GM19025 (cell line): ENCODE data around the gene GSG1L2.

Experiments used
- ATAC-seq: cut with Tn5 transposase; IDR thresholded peaks from one replicate; pipeline ENCODE4 v1.9.1; 2021; ENCODE audit warnings: mild to moderate bottlenecking, low read depth, moderate library complexity; ENCODE audit not compliant: unreplicated experiment

The GSG1L2 gene

DNA sequence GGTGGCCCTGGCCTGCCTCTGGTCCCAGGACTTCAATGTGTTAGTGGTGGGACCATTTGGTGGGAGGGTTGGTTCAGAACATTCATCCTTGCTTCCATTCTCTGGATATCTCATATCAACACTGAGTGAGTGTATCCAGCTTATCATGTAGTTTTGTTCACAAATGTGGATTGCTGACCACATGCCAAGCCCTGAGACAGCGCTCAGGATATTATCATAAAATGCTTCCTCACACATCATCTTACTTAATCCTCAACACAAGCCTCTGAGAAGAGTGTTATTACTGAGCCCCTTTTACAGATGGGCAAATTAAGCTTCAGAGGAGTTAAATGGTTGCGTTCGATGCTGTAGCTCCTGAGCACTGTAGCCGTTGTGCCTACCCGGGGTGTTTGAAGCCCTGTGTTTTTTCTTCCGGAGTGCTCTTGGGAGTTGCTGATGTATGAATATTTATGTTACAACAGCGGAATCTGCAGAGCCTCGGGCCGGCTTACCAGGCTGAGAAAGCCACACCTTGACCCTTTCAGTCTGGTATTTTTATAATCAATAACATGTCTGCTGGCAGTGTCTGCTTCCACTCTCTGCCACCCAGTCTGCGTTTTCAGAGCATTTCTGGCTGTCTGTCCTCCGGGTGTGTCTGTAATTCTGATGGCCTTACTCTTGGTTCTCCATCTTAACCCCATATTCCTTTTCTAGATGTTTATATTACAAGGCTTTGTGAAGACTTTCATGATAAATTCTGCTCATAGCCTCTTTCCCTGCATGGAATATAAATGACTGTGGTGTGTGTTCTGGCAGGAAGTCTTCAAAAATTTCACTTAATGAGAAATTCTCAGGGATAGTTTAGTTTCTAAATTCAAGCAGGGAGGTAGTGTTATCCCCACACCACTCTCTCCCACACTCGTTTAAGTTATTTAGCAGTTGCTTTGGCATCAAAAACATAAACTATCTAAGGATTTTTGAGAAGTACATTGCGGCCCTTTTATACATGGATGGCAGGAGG, 6.7 kb upstream of the GSG1L2 start:
- no peak for ATAC-seq

DNA sequence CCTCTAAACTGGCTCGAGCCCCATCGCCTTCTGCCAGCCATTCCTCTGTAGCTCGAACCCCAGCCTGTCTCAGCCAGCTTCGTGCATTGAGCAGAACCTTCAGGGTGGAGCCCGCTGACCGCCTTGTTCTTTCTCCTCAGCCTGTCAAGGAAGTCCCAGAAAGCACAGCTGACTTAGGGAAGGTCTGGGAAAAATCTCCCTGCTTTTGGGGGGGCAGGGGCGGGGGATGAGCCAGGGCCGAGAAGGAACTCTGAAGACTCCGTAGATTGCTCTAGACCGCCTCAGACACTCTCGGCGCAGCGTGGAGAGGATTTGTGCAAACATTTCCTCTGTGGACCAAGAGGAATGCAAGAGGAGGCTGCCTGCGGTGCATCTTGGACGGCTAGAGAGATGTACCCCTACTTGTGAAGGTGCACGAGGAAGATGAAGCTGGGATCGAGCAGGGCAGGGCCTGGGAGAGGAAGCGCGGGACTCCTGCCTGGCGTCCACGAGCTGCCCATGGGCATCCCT, 3.8 kb upstream of the GSG1L2 start, which contains the start of gene GLP2R:
TSS of gene GLP2R (plus strand) at position 284 of the 510 bp plus-strand sequence. CDS start at position 424, 140 bp downstream.
- ATAC-seq, result no peak

DNA sequence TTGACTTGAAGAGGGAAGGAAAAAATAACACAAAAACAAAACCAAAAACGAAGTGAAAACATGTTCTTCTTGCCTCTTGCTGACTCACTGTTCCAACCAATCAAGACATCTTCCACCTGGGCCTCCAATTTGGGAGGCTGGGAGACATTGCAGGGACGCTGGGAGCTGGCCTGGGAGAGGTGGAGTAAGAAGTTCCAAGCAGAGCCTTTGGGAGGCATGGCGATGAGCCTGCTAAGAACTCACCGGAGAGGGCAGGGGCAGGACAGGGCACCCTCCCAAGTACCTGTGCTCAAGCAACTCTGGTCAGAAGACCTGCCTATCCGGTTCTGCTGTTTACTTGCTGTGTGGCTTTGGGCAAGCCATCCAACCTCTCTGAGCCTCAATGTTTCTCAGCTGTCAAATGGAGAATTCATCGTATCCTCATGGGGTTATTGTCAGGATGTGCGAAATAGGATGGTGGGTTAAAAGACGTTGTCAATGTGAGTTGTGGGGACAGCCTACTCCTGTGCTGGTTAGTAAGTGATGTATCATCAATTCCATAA, 3.0 kb upstream of the GSG1L2 start:
- ATAC-seq, result no peak

- no peak for ATAC-seq
Observed at GRCh38 chr17:9824094-9824493, 2.2 kb upstream of the GSG1L2 start.

- no peak for ATAC-seq
Observed at GRCh38 chr17:9820448-9820847, 1.4 kb downstream of the GSG1L2 start.

DNA sequence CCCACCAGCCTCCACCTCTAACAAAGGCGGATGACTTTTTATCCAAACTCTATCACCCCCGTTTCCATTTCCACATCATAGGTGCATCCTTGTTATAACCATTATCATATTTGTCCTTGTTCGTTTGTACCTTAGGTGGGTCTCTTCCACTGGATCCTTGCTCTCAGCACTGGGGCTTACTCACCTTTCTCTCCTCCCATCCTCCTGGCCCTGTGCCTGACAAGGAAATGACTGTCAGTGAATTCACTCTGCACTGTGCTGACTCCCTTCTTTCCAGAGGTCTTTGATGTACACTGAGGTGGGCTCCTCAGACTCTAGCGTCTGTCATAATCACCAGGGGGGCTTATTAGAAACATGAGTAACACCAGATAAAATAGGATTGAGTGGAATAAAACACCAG, 3.1 kb downstream of the GSG1L2 start:
- no peak for ATAC-seq

GRCh38 chr17:9817086-9817485, 4.8 kb downstream of the GSG1L2 start:
- ATAC-seq, result no peak

GRCh38 chr17:9816472-9816871, 5.4 kb downstream of the GSG1L2 start:
- no peak for ATAC-seq

DNA sequence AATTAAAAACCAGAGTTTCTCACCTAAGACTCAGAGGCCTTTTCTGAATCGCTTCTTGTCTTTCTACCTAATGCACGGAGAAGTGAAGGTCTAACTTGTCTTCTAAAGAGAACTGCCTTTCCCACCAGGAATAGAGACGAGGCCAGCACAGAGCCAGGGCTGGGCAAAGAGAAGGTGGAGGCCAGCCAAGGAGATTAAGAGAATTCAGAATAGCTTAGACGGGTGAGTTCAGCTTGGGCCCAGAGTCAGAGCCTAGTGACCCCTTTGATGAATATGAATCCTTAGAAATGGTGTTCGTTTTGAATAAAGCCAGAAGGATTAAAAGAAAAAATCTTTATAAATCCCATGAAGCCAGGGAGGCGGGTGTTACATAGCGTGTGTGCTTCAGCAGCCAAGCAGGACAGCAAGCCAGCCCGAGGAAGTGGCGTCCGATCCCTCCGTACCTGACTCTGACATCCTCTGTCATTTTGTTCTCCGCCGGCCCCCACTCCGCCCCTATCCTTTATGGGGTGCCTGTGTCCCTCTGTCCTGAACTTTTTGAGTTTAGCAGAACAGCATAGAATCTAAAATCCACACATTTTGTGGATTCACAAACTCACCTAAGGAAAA, 7.4 kb downstream of the GSG1L2 start:
- no peak for ATAC-seq

- ATAC-seq, result no peak
Observed at GRCh38 chr17:9813166-9813565, 8.7 kb downstream of the GSG1L2 start.

GRCh38 chr17:9811537-9811936, 10.3 kb downstream of the GSG1L2 start:
- ATAC-seq, result no peak

- no peak for ATAC-seq
Observed at GRCh38 chr17:9811086-9811485, 10.8 kb downstream of the GSG1L2 start.

DNA sequence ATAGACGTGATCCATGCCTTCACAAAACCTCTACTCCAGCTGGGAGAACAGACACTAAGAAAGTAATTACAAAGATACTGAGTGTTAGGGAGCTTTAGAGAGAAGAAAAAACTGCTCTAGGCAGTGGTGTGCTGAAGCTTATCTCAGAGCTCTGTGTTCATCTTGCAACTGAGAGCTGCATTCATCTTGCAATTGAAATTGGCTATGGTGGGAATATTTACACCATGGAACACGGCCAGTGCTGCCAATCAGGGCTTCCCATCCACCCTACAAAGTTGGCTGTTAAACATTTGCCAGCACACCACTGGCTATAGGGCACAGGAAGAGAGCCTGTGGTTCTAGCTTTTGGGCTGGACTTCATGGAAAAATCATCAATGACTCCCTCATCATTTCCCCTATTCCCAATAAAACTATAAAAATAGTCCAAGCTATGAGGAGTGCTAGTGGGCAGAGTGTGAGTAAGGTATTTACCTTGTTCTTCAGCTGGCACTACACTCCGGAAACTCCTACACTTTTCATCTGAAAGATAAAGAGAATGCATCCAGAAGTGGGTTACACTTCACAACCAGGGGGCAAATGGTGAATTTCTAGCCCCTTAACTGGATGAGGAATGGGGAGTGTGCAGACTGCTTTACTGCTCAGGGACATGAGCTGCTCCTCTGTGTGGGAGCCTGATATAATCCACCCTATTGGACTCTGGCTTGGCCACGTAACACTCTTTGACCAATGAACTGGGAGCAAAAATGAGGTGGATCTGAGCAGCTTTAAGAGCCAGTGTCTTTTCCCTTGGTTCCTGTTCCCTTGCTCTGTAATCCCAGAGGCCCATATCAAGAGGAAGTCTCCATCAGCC, 11.6 kb downstream of the GSG1L2 start:
- no peak for ATAC-seq

DNA sequence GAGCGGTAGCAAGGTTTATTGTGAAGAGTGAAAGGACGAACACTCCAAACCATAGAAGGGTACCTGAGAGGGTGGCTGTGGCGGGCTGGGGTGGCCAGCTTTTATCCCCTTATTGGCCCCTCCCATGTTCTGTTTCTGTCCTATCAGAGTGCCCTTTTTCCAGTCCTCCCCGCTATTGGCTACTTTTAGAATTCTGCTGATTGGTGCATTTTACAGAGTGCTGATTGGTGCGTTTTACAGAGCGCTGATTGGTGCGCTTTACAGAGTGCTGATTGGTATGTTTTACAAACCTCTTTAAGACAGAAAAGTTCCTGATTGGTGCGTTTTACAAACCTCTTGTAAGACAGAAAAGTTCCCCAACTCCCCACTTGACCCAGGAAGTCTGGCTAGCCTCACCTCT, 12.5 kb downstream of the GSG1L2 start:
- ATAC-seq, result no peak

DNA sequence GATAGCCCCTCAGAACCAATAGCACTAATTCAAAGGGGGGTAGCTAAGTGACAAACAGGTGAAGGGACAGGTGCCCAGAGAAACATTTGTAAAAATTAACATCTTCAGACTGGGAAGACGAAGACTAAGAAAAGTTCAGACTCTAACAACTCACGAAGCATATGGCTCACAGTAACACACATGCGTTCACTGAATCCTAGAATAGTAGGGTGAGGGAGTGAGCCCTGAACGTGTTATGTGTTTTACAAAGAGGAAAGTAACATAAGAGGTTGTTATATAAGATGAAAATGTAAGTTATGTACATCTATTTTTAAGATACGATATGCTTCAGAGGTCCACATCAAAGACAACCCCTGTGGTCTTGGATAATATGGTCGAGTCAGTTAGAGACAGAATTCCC, 15.2 kb downstream of the GSG1L2 start:
- no peak for ATAC-seq

DNA sequence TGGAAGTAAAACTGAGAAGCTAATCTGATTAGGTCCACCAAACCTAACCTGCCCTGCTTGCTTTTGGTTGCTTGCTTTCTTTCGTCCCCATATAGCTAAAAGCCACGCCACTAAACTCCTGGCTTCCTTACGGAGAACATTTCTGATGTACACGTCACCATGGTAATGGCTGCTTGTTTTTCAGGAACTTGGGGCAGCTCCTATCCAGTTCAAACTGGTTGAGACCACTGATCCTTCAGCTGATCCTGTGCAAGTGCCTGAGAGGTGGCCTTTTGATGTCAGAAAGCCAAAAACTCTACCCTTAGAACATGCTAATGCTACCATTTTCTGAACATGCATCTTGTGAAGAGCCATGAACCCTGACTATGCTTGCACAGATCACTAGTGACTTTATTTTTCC, 16.1 kb downstream of the GSG1L2 start:
- no peak for ATAC-seq

GRCh38 chr17:9802697-9803096, 19.2 kb downstream of the GSG1L2 start:
- no peak for ATAC-seq

DNA sequence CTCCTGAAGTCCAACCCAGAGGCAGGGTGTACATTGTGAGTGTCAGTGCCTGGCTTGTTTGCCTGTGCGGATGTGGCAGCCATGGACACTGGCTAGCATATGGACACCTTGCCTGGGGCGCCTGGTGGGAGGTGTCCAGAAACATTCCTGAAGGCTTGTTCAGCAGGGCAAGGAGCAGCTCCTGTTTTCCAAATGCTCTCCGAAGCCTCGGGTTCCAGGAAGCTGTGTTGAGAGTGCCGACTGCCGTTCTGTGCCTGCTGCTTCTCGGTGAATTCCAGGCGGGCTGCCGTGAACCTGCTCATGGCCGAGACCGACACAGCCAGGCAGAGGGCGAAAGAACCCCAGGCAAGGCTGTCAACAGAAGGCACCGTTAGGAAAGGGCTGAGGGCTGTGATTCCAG, 19.6 kb downstream of the GSG1L2 start:
- no peak for ATAC-seq

DNA sequence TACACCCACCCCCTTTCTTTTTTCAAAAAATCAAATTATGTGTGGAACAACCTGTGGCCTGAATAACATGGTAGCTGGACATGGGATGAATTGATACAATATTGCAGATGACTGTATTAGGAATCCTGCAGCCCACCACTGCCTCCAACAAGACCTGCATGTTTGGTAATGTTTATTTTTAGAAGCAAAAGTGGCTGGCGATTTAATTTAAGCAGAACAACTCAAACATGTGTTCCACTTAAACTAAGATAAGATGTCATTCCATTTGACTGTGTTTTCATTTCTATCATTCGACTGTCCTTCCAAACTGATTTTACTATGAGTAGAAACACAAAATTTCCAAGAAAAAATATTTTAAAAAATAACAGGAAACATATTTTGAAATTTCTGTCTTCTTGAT, 20.4 kb downstream of the GSG1L2 start:
- no peak for ATAC-seq

GRCh38 chr17:9798724-9799123, 23.2 kb downstream of the GSG1L2 start:
- ATAC-seq, result no peak
